ENCODE results near the gene CDH3. TPM values are rescaled to one million over a fixed set of nuclear protein-coding genes. Genes with fewer than 3 reads are reported as not detected.

CDH3 gene
- total and polyA plus RNA-seq, 2 of the 13 experiments (the other 11 are each of a cell fraction or from before 2014, with no cell fraction given), result 0.11 TPM; not detected in 1

GRCh38 chr16:68744744-68745280 lies 99.7 kb downstream of the CDH3 start (continued):
- TF ChIP-seq CEBPZ (IDR thresholded peaks at IDR 0.05; ENCODE audit: low read length) (no peak), FOSL1 (CRISPR knock-in tag; IDR thresholded peaks at IDR 0.05; ENCODE audit: borderline replicate concordance) (peak; percentile 93), EHMT2 (IDR thresholded peaks at IDR 0.05; ENCODE audit: borderline replicate concordance, low read depth, low read length) (no peak; the same call in 1 of the 2 replicates), CREM (IDR thresholded peaks at IDR 0.05) (peak; percentile 83), CREM (CRISPR knock-in tag; IDR thresholded peaks at IDR 0.05) (no peak), RAD21 (CRISPR knock-in tag; IDR thresholded peaks at IDR 0.05) (peak; percentile 66), SNRNP70 (IDR thresholded peaks at IDR 0.05; ENCODE audit: low read depth, low read length) (no peak), FOXJ3 (CRISPR knock-in tag; IDR thresholded peaks at IDR 0.05; ENCODE audit: borderline replicate concordance) (peak; percentile 87), MEIS2 (CRISPR knock-in tag; IDR thresholded peaks at IDR 0.05) (peak; percentile 71; the same call in 1 of the 2 replicates), ZBTB40 (IDR thresholded peaks at IDR 0.05) (no peak), ZBTB40 (CRISPR knock-in tag; IDR thresholded peaks at IDR 0.05) (peak; percentile 85; the same call in 1 of the 2 replicates), ZNF775 (CRISPR knock-in tag; IDR thresholded peaks at IDR 0.05; ENCODE audit: borderline replicate concordance) (peak; percentile 91; the same call in 1 of the 2 replicates), SNAPC5 (CRISPR knock-in tag; IDR thresholded peaks at IDR 0.05; ENCODE audit: borderline replicate concordance) (no peak), ZNF160 (CRISPR knock-in tag; IDR thresholded peaks at IDR 0.05) (no peak; the same call in 1 of the 2 replicates), ZFP91 (CRISPR knock-in tag; IDR thresholded peaks at IDR 0.05; ENCODE audit: borderline replicate concordance) (peak; percentile 26; the same call in 1 of the 2 replicates), HDAC1 (CRISPR knock-in tag; IDR thresholded peaks at IDR 0.05) (peak; percentile 97)
